Bronchial epithelial cell (primary cell): ENCODE measurements around the gene SOS2. TPM values are rescaled to one million over a fixed set of nuclear protein-coding genes. Genes with fewer than 3 reads are reported as not detected.
A peak's percentile ranks its signal among the peaks of the same experiment; 100 is the strongest.

Experiments used
- DNase-seq: peaks from one replicate; pipeline ENCODE4 v3.0.0-alpha.2; 2010; ENCODE audit warnings: low read depth
- FAIRE-seq: peaks from 2 replicates; lab custom pipeline; 2011; peaks lifted over from hg19 to GRCh38; lab: Jason Lieb, UNC
- H3K27me3 ChIP-seq: 2 replicates; pipeline ENCODE4 v1.5.1; 2011; ENCODE audit warnings: low read length; ENCODE audit not compliant: control insufficient read depth, insufficient read depth
- H3K36me3 ChIP-seq: 2 replicates; pipeline ENCODE4 v1.5.1; 2011; ENCODE audit warnings: low read length; ENCODE audit not compliant: control insufficient read depth, insufficient read depth
- H3K4me3 ChIP-seq: 2 replicates; pipeline ENCODE4 v1.5.1; 2011; ENCODE audit warnings: mild to moderate bottlenecking, low read depth, low read length, control low read depth
- CTCF ChIP-seq: IDR thresholded peaks from 2 replicates; pipeline ENCODE4 v1.5.1; 2011; ENCODE audit warnings: mild to moderate bottlenecking, moderate library complexity, low read length, control low read depth, inconsistent platforms; ENCODE audit not compliant: insufficient read depth, severe bottlenecking
- total RNA-seq: library from RNA; depleted of rRNA; stranded (reverse); fragments of >200 nt; gene quantifications from 2 replicates; pipeline ENCODE4 v1.2.1, GENCODE V29; 2014

SOS2 gene
- total RNA-seq, 1 donor from 2014 or later, result 17.6 TPM

GRCh38 chr14:50106178-50106577 lies 125.2 kb downstream of the SOS2 start:
- H3K36me3 ChIP-seq, result peaks cover 4% of the 10 kb centered on the region
- no peak overlapping the region for H3K4me3 ChIP-seq
- TF ChIP-seq CTCF, result no peak
- DNase-seq, result no peak
- FAIRE-seq, result no peak
- H3K27me3 ChIP-seq, result no peaks in the 10 kb centered on the region

- no peaks in the 10 kb centered on the region for H3K36me3 ChIP-seq
- no peaks in the 10 kb centered on the region for H3K27me3 ChIP-seq
- no peak for DNase-seq
- H3K4me3 ChIP-seq, result no peak overlapping the region
- no peak for FAIRE-seq
- TF ChIP-seq CTCF, result no peak
Observed at GRCh38 chr14:50103558-50103957, 127.8 kb downstream of the SOS2 start.

- no peak for TF ChIP-seq CTCF
- DNase-seq (no peak), FAIRE-seq (no peak)
- Histone ChIP-seq H3K4me3 (no peak overlapping the region), H3K36me3 (no peaks in the 10 kb centered on the region), H3K27me3 (no peaks in the 10 kb centered on the region)
Observed at GRCh38 chr14:50101417-50101816, 130.0 kb downstream of the SOS2 start.

DNA sequence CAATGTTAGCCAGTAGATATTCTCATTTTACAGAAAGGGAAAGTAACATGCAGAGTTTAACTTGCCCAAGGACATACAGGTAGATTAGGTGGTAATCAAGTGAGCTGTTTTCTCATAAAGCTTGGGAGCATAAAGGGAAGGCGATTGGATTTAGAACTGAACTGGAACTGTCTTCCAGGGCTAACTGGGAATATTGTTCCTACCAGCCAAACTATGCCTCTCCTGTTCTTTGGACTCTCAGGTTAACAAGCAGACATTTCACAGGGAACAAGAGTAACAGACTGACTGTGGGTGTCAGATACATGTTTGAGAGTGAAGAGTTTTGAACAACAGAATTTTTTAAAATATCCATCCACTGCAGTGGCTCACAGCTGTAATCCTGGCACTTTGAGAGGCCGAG lies 130.6 kb downstream of the SOS2 start:
- TF ChIP-seq CTCF, result no peak
- Histone ChIP-seq H3K36me3 (no peaks in the 10 kb centered on the region), H3K27me3 (no peaks in the 10 kb centered on the region), H3K4me3 (no peak overlapping the region)
- no peak for FAIRE-seq
- no peak for DNase-seq

GRCh38 chr14:50099335-50099734 lies 132.0 kb downstream of the SOS2 start:
- Histone ChIP-seq H3K36me3 (no peaks in the 10 kb centered on the region), H3K27me3 (no peaks in the 10 kb centered on the region), H3K4me3 (no peak overlapping the region)
- DNase-seq, result peak; percentile 73
- no peak for FAIRE-seq
- no peak for TF ChIP-seq CTCF

- DNase-seq, result no peak
Observed at GRCh38 chr14:50095895-50096294, 135.5 kb downstream of the SOS2 start.

More at GRCh38 chr14:50095895-50096294, 135.5 kb downstream of the SOS2 start:
- TF ChIP-seq CTCF, result no peak
- no peak for FAIRE-seq
- Histone ChIP-seq H3K27me3 (no peaks in the 10 kb centered on the region), H3K36me3 (no peaks in the 10 kb centered on the region), H3K4me3 (no peak overlapping the region)
